Panc1 (cell line): ENCODE results near the gene PDZD2. TPM values are rescaled to one million over a fixed set of nuclear protein-coding genes. Genes with fewer than 3 reads are reported as not detected.

Experiments used
- ATAC-seq: fragments of 200-7000 bp; cut with Tn5 transposase; 2 replicates; pipeline ENCODE4 v1.9.1; 2020; ENCODE audit warnings: mild to moderate bottlenecking, moderate library complexity
- BruUV-seq: library from RNA; stranded (reverse); fragments of 400-500 nt; replicated peaks from 2 replicates; lab custom pipeline; 2021; lab: Mats Ljungman, UMichigan
- CTCF ChIA-PET: fragments of 300-600 bp; sonication (Branson Sonifier 250); formaldehyde crosslinking; loops from one replicate; lab custom pipeline; 2022; ENCODE audit warnings: antibody characterized with exemption; lab: Charles Lee
- POLR2A ChIA-PET: fragments of 300-600 bp; sonication (Branson Sonifier 250); formaldehyde crosslinking; loops from one replicate; lab custom pipeline; 2022; ENCODE audit warnings: antibody characterized with exemption; lab: Charles Lee
- DNase-seq: peaks from one replicate; pipeline ENCODE4 v3.0.0-alpha.2; 2010; ENCODE audit warnings: low read depth, low spot score
- H3K27ac ChIP-seq: 2 replicates; pipeline ENCODE4 v1.5.1; 2011; ENCODE audit warnings: mild to moderate bottlenecking, low read length, inconsistent platforms
- H3K27me3 ChIP-seq: fragments of 200-500 bp; sonication (Bioruptor generic); 2 replicates; pipeline ENCODE4 v1.6.0; 2014; ENCODE audit warnings: low read length, inconsistent platforms; ENCODE audit not compliant: control insufficient read depth, insufficient read depth
- H3K36me3 ChIP-seq: fragments of 200-500 bp; sonication (Bioruptor generic); 2 replicates; pipeline ENCODE4 v1.5.1; 2014; ENCODE audit warnings: inconsistent platforms, mild to moderate bottlenecking, low read length, moderate library complexity; ENCODE audit not compliant: control insufficient read depth, insufficient read depth
- H3K4me1 ChIP-seq: 2 replicates; pipeline ENCODE4 v1.5.1; 2011; ENCODE audit warnings: inconsistent platforms, mild to moderate bottlenecking, low read length, moderate library complexity; ENCODE audit not compliant: control insufficient read depth, insufficient read depth
- H3K4me3 ChIP-seq, 2 experiments: 2 replicates each; pipeline ENCODE4 v1.5.1; 2011 to 2012; ENCODE audit warnings: low read depth in 2 of 2, low read length in 2 of 2, mild to moderate bottlenecking in 2 of 2, inconsistent platforms in 1 of 2, moderate library complexity in 1 of 2
- H3K9me3 ChIP-seq: fragments of 200-500 bp; sonication (Bioruptor generic); 2 replicates; pipeline ENCODE4 v1.5.1; 2014; ENCODE audit warnings: low read depth, mild to moderate bottlenecking, inconsistent platforms, low read length, moderate library complexity; ENCODE audit not compliant: control insufficient read depth, insufficient read depth
- CTCF ChIP-seq: fragments of 450-650 bp; IDR thresholded peaks from 2 replicates; pipeline ENCODE4 v1.5.1; 2017; ENCODE audit warnings: mild to moderate bottlenecking
- POLR2AphosphoS5 ChIP-seq: IDR thresholded peaks from 2 replicates; pipeline ENCODE4 v1.6.1; 2012; ENCODE audit warnings: mild to moderate bottlenecking, low read depth, low read length, moderate library complexity
- SIN3A ChIP-seq: IDR thresholded peaks from 2 replicates; pipeline ENCODE4 v1.6.1; 2012; ENCODE audit warnings: low read depth, mild to moderate bottlenecking, low read length, moderate library complexity, borderline replicate concordance; ENCODE audit not compliant: insufficient read depth
- TCF7L2 ChIP-seq: IDR thresholded peaks from 2 replicates; pipeline ENCODE4 v1.6.1; 2011; ENCODE audit warnings: mild to moderate bottlenecking, low read depth, low read length, inconsistent platforms
- in situ Hi-C: cut with HindIII; loops from 2 replicates; pipeline ENCODE4 v1.10.0; 2016; ENCODE audit warnings: low sequenced_read_pairs, low pct_unique_long_range_greater_than_20kb
- intact Hi-C: fragments of 100-400 bp; cut with micrococcal nuclease; formaldehyde crosslinking; loops from one replicate; pipeline ENCODE4 v1.10.0; 2022; ENCODE audit not compliant: unreplicated experiment
- total RNA-seq: library from RNA; stranded (reverse); gene quantifications from one replicate; pipeline ENCODE4 v1.2.1, GENCODE V29; 2021; ENCODE audit not compliant: unreplicated experiment
- TF ChIP-seq, protein P1 (sequence below), 2 experiments: IDR thresholded peaks; 2 replicates each; pipeline ENCODE4 v1.6.1; 2011 to 2012; ENCODE audit warnings: low read depth in 2 of 2, control low read depth in 1 of 2, low read length in 1 of 2, mild to moderate bottlenecking in 1 of 2, moderate library complexity in 1 of 2; ENCODE audit not compliant: insufficient read depth in 1 of 2

PDZD2 gene
- total RNA-seq, 1 experiment from 2014 or later, result 0.10 TPM

DNA sequence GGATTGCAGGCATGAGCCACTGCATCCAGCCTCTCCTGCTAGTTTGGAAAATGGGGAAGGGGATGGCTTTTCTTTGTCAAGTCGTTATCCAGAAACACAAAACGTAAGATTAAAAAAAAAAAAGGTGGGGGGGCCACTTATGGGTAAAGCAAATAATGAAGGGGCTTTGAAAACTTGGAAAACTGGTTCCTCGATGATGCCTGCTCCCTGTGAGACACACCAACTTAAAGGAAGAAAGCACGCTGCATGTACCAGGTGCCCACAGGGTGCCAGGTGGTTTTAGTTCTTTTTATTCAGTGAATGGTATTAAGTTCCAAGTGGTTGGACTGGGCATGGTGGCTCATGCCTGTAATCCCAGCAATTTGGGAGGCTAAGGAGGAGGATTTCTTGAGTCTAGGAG, 365.1 kb downstream of the PDZD2 start:
- intact Hi-C loops (no loop called here), in situ Hi-C loops (no loop called here)
- ChIA-PET CTCF (interaction anchor here (0.6 kb wide), 1 partner anchor 187 kb away, joined by 6 read pairs; no protein-coding TSS in a partner anchor), POLR2A (no interaction called here)
- no peak overlapping the region for H3K27ac ChIP-seq
- TF ChIP-seq, protein P1, sequence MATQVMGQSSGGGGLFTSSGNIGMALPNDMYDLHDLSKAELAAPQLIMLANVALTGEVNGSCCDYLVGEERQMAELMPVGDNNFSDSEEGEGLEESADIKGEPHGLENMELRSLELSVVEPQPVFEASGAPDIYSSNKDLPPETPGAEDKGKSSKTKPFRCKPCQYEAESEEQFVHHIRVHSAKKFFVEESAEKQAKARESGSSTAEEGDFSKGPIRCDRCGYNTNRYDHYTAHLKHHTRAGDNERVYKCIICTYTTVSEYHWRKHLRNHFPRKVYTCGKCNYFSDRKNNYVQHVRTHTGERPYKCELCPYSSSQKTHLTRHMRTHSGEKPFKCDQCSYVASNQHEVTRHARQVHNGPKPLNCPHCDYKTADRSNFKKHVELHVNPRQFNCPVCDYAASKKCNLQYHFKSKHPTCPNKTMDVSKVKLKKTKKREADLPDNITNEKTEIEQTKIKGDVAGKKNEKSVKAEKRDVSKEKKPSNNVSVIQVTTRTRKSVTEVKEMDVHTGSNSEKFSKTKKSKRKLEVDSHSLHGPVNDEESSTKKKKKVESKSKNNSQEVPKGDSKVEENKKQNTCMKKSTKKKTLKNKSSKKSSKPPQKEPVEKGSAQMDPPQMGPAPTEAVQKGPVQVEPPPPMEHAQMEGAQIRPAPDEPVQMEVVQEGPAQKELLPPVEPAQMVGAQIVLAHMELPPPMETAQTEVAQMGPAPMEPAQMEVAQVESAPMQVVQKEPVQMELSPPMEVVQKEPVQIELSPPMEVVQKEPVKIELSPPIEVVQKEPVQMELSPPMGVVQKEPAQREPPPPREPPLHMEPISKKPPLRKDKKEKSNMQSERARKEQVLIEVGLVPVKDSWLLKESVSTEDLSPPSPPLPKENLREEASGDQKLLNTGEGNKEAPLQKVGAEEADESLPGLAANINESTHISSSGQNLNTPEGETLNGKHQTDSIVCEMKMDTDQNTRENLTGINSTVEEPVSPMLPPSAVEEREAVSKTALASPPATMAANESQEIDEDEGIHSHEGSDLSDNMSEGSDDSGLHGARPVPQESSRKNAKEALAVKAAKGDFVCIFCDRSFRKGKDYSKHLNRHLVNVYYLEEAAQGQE (IDR thresholded peaks at IDR 0.05; ENCODE audit: insufficient read depth in 1 of 2, low read depth in 2 of 2, low read length in 1 of 2), result no peak
- TF ChIP-seq SIN3A, result no peak
- TF ChIP-seq POLR2AphosphoS5, result no peak
- no peak for TF ChIP-seq TCF7L2
- TF ChIP-seq CTCF, result no peak
- H3K9me3 ChIP-seq, result no peaks in the 10 kb centered on the region
- no TSS peak for BruUV-seq
- ATAC-seq, result no peak
- H3K27me3 ChIP-seq, result no peaks in the 10 kb centered on the region
- no peak for DNase-seq
- no peaks in the 10 kb centered on the region for H3K4me1 ChIP-seq
- H3K4me3 ChIP-seq, result no peak overlapping the region
- H3K36me3 ChIP-seq, result no peaks in the 10 kb centered on the region

DNA sequence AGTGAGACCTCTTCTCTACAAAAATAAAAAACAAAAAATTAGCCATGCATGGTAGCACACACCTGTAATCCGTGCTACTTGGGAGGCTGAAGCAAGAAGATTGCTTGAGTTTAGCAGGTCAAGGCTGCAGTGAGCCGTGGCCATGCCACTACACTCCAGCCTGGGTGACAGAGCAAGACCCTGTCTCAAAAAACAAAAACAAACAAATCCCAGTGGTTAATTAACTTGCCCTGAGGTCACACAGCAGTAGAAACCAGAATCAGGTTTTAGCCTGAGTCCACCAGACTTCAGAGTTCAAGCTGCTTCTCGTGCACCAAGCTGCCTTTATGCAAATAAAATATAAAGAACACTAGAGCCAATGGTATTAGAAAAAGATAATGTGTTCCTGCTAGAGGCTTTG, 365.5 kb downstream of the PDZD2 start:
- ATAC-seq, result no peak
- in situ Hi-C loops (no loop called here), intact Hi-C loops (no loop called here)
- H3K27ac ChIP-seq, result no peak overlapping the region
- DNase-seq, result no peak
- ChIA-PET POLR2A (no interaction called here), CTCF (interaction anchor here (0.6 kb wide), 1 partner anchor 188 kb away, joined by 6 read pairs; no protein-coding TSS in a partner anchor)
- no peaks in the 10 kb centered on the region for H3K4me1 ChIP-seq
- H3K27me3 ChIP-seq, result no peaks in the 10 kb centered on the region
- H3K36me3 ChIP-seq, result no peaks in the 10 kb centered on the region
- no TSS peak for BruUV-seq
- H3K4me3 ChIP-seq, result no peak overlapping the region
- H3K9me3 ChIP-seq, result no peaks in the 10 kb centered on the region
- no peak for TF ChIP-seq POLR2AphosphoS5
- TF ChIP-seq SIN3A, result no peak
- TF ChIP-seq TCF7L2, result no peak

DNA sequence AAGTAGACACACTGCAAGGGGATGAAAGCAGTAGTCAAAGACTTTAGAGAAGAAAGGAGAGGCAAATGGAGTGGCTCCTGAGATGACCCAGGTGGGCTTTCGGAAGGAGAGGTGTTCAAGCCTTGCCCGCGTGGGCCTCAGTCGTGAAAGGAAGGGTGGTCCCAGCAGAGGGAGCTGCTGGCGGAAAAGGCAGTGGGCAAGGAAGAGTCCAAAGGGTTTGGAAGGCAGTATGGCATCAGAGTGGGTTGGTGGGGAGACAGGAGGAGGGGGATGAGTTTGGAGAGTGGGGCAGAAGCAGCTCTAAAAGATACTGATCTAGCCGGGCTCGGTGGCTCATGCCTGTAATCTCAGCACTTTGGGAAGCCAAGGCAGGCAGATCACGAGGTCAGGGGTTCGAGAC, 369.8 kb downstream of the PDZD2 start:
- Histone ChIP-seq H3K4me1 (no peaks in the 10 kb centered on the region), H3K27ac (no peak overlapping the region), H3K27me3 (peaks cover 3% of the 10 kb centered on the region; the same call in 1 of the 2 replicates), H3K9me3 (no peaks in the 10 kb centered on the region), H3K4me3 (no peak overlapping the region), H3K36me3 (no peaks in the 10 kb centered on the region)
- no TSS peak for BruUV-seq
- intact Hi-C loops, result no loop called here
- CTCF ChIA-PET, result no interaction called here
- DNase-seq (no peak), ATAC-seq (no peak)
- POLR2A ChIA-PET, result no interaction called here
- in situ Hi-C loops, result no loop called here
- no peak for TF ChIP-seq POLR2AphosphoS5
- TF ChIP-seq SIN3A, result no peak
- TF ChIP-seq, protein P1 (IDR thresholded peaks at IDR 0.05; ENCODE audit: insufficient read depth in 1 of 2, low read depth in 2 of 2, low read length in 1 of 2), result no peak
- no peak for TF ChIP-seq TCF7L2
- TF ChIP-seq CTCF, result no peak
